H9 (cell line): ENCODE results near the gene MRTFB. TPM values are rescaled to one million over a fixed set of nuclear protein-coding genes. Genes with fewer than 3 reads are reported as not detected.

Experiments used
- DNase-seq: peaks from one replicate; pipeline ENCODE4 v3.0.0-alpha.2; 2017
- H2AFZ ChIP-seq: one replicate; pipeline ENCODE4 v1.6.1; 2013; ENCODE audit warnings: mild to moderate bottlenecking, low read length, control low read depth, moderate library complexity
- H2AK5ac ChIP-seq: 2 replicates; pipeline ENCODE4 v1.6.1; 2013; ENCODE audit warnings: low read length, control low read depth, mixed read lengths; ENCODE audit not compliant: insufficient read length
- H2BK120ac ChIP-seq: one replicate; pipeline ENCODE4 v1.6.1; 2013; ENCODE audit warnings: low read depth, mild to moderate bottlenecking, low read length, control low read depth, inconsistent platforms; ENCODE audit not compliant: poor library complexity, severe bottlenecking
- H2BK12ac ChIP-seq: 2 replicates; pipeline ENCODE4 v1.6.1; 2013; ENCODE audit warnings: low read length, control low read depth, mixed read lengths, low read depth; ENCODE audit not compliant: insufficient read length
- H2BK15ac ChIP-seq: 2 replicates; pipeline ENCODE4 v1.6.1; 2013; ENCODE audit warnings: low read depth, low read length, control low read depth
- H2BK20ac ChIP-seq: one replicate; pipeline ENCODE4 v1.6.1; 2013; ENCODE audit warnings: low read depth, mild to moderate bottlenecking, low read length, control low read depth, inconsistent platforms; ENCODE audit not compliant: poor library complexity, severe bottlenecking
- H2BK5ac ChIP-seq: 2 replicates; pipeline ENCODE4 v1.6.1; 2013; ENCODE audit warnings: low read length, control low read depth, mixed read lengths; ENCODE audit not compliant: insufficient read length
- H3K14ac ChIP-seq: 2 replicates; pipeline ENCODE4 v1.6.1; 2013; ENCODE audit warnings: low read length, control low read depth; ENCODE audit not compliant: insufficient read depth
- H3K18ac ChIP-seq: 2 replicates; pipeline ENCODE4 v1.6.1; 2013; ENCODE audit warnings: low read depth, mild to moderate bottlenecking, mixed read lengths, low read length, control low read depth; ENCODE audit not compliant: insufficient read length
- H3K23ac ChIP-seq: 2 replicates; pipeline ENCODE4 v1.6.1; 2013; ENCODE audit warnings: low read length, control low read depth, mixed read lengths, low read depth; ENCODE audit not compliant: insufficient read length
- H3K23me2 ChIP-seq: 2 replicates; pipeline ENCODE4 v1.6.1; 2013; ENCODE audit warnings: low read depth, mild to moderate bottlenecking, mixed read lengths, low read length, control low read depth; ENCODE audit not compliant: insufficient read length, poor library complexity, severe bottlenecking
- H3K27ac ChIP-seq: 2 replicates; pipeline ENCODE4 v1.5.1; 2013; ENCODE audit warnings: low read length, control low read depth, mixed read lengths, low read depth; ENCODE audit not compliant: insufficient read length
- H3K27me3 ChIP-seq: 2 replicates; pipeline ENCODE4 v1.6.1; 2013; ENCODE audit warnings: low read length, control low read depth, inconsistent platforms; ENCODE audit not compliant: insufficient read depth
- H3K4ac ChIP-seq: 2 replicates; pipeline ENCODE4 v1.6.1; 2013; ENCODE audit warnings: low read depth, mild to moderate bottlenecking, control low read depth, inconsistent platforms, low read length, moderate library complexity
- H3K4me1 ChIP-seq: 2 replicates; pipeline ENCODE4 v1.6.1; 2013; ENCODE audit warnings: low read length, control low read depth, inconsistent platforms; ENCODE audit not compliant: insufficient read depth
- H3K4me2 ChIP-seq: 2 replicates; pipeline ENCODE4 v1.6.1; 2013; ENCODE audit warnings: low read length, control low read depth, mixed read lengths; ENCODE audit not compliant: insufficient read length, insufficient read depth
- H3K56ac ChIP-seq: 2 replicates; pipeline ENCODE4 v1.6.1; 2013; ENCODE audit warnings: low read depth, mild to moderate bottlenecking, mixed read lengths, low read length, control low read depth; ENCODE audit not compliant: insufficient read length
- H3K79me1 ChIP-seq: 2 replicates; pipeline ENCODE4 v1.6.1; 2013; ENCODE audit warnings: low read depth, mild to moderate bottlenecking, moderate library complexity, low read length, control low read depth, inconsistent platforms; ENCODE audit not compliant: insufficient read depth, poor library complexity, severe bottlenecking
- H3K79me2 ChIP-seq: 2 replicates; pipeline ENCODE4 v1.6.1; 2013; ENCODE audit warnings: low read length, control low read depth, inconsistent platforms; ENCODE audit not compliant: insufficient read depth
- H3K9ac ChIP-seq: 2 replicates; pipeline ENCODE4 v1.6.1; 2013; ENCODE audit warnings: low read length, control low read depth, mixed read lengths; ENCODE audit not compliant: insufficient read length; ENCODE audit errors: extremely low read depth
- H3K9me3 ChIP-seq: one replicate; pipeline ENCODE4 v1.6.1; 2013; ENCODE audit warnings: low read depth, low read length, inconsistent platforms; ENCODE audit not compliant: control insufficient read depth
- H3T11ph ChIP-seq: one replicate; pipeline ENCODE4 v1.6.1; 2013; ENCODE audit warnings: mild to moderate bottlenecking, low read length, control low read depth, inconsistent platforms
- H4K20me1 ChIP-seq: one replicate; pipeline ENCODE4 v1.6.1; 2013; ENCODE audit not compliant: control insufficient read depth, insufficient read length, insufficient read depth
- H4K5ac ChIP-seq: 2 replicates; pipeline ENCODE4 v1.6.1; 2013; ENCODE audit warnings: low read depth, mild to moderate bottlenecking, mixed read lengths, low read length, control low read depth; ENCODE audit not compliant: insufficient read length
- H4K8ac ChIP-seq: replicated peaks from 2 replicates; pipeline ENCODE4 v1.6.1; 2013; ENCODE audit warnings: low read length, control low read depth, mixed read lengths, low read depth; ENCODE audit not compliant: insufficient read length
- H4K91ac ChIP-seq: 2 replicates; pipeline ENCODE4 v1.6.1; 2013; ENCODE audit warnings: low read depth, mild to moderate bottlenecking, moderate library complexity, mixed read lengths, low read length, control low read depth; ENCODE audit not compliant: insufficient read length
- H3K27ac Mint-ChIP-seq, 3 experiments: 2 replicates in 2 of 3; 3 replicates in 1 of 3; pipeline ENCODE4 v1.8.0; 2020 to 2021; ENCODE audit warnings: mixed read lengths in 3 of 3, mild to moderate bottlenecking in 1 of 3, moderate library complexity in 1 of 3
- H3K27me3 Mint-ChIP-seq: 2 replicates; pipeline ENCODE4 v1.8.0; 2021; ENCODE audit warnings: low read depth, mild to moderate bottlenecking, moderate library complexity, mixed read lengths
- H3K36me3 Mint-ChIP-seq, 3 experiments: 2 replicates in 2 of 3; 3 replicates in 1 of 3; pipeline ENCODE4 v1.8.0; 2020 to 2021; ENCODE audit warnings: low read depth in 3 of 3, mixed read lengths in 3 of 3; ENCODE audit not compliant: insufficient read depth in 1 of 3
- H3K4me1 Mint-ChIP-seq, 2 experiments: 2 replicates each; pipeline ENCODE4 v1.8.0; 2020; ENCODE audit warnings: mixed read lengths in 2 of 2
- H3K4me3 Mint-ChIP-seq, 2 experiments: 2 replicates in 1 of 2; 3 replicates in 1 of 2; pipeline ENCODE4 v1.8.0; 2020 to 2021; ENCODE audit warnings: mild to moderate bottlenecking in 2 of 2, mixed read lengths in 2 of 2, moderate library complexity in 1 of 2
- H3K9me3 Mint-ChIP-seq, 2 experiments: 2 replicates in 1 of 2; 3 replicates in 1 of 2; pipeline ENCODE4 v1.8.0; 2020; ENCODE audit warnings: mild to moderate bottlenecking in 2 of 2, mixed read lengths in 2 of 2, moderate library complexity in 1 of 2
- WGBS: extraction: QIAGEN DNeasy Blood & Tissue Kit; methylation state at CpG from one replicate; pipeline ENCODE4 v1.1.7; 2013; ENCODE audit warnings: missing lambda C conversion rate, low lambda C conversion rate, mixed read lengths; ENCODE audit not compliant: insufficient read length; ENCODE audit errors: extremely low coverage; 5-methylcytosine and 5-hydroxymethylcytosine counted together
- total RNA-seq: library from RNA; stranded (reverse); gene quantifications from 2 replicates; pipeline ENCODE4 v1.2.1, GENCODE V29; 2021
- TF ChIP-seq, protein P1 (sequence below): fragments of 200-600 bp; sonication (generic); conservative IDR thresholded peaks from 3 replicates; pipeline ENCODE4 v1.8.0; 2021; ENCODE audit warnings: antibody characterized with exemption, mild to moderate bottlenecking

Gene MRTFB
- total RNA-seq, 1 experiment from 2014 or later, result 29.9 TPM

DNA sequence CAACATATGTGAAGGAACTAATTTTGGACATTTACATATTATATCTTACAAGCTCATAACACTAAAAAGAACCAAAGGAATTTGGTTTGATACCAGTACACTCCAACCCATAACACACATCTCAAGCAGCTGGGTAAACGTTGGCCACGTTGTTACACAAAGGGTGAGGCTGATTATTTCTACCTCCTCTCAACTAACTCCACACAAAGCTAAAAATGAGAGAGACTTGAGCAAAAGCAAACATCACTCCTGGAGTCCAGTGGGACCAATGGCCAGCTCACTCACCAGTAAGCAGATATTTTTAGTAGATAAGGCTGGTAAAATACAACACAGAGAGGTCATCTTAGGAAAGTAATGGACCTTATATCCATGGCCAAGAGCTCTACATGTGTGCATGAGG, 207.6 kb downstream of the MRTFB start:
- Histone ChIP-seq H3K27me3 (no peaks in the 10 kb centered on the region), H2AFZ (no peak overlapping the region), H3K18ac (no peak overlapping the region), H3K14ac (no peak overlapping the region), H3K9ac (no peak overlapping the region), H2BK120ac (no peak overlapping the region), H4K8ac (no peak overlapping the region), H3K9me3 (no peaks in the 10 kb centered on the region), H2BK20ac (no peak overlapping the region), H4K5ac (no peak overlapping the region), H3K56ac (no peak overlapping the region), H3K23me2 (no peaks in the 10 kb centered on the region), H3K4me1 (peaks cover 4% of the 10 kb centered on the region; the same call in 1 of the 2 replicates), H2BK15ac (no peak overlapping the region), H3K4me2 (no peak overlapping the region), H3K23ac (no peak overlapping the region), H4K20me1 (no peaks in the 10 kb centered on the region), H4K91ac (no peak overlapping the region), H3T11ph (no peak overlapping the region), H2BK12ac (no peak overlapping the region), H3K79me2 (no peaks in the 10 kb centered on the region), H3K79me1 (no peaks in the 10 kb centered on the region), H2BK5ac (no peak overlapping the region), H3K4ac (no peak overlapping the region), H2AK5ac (no peak overlapping the region), H3K27ac (no peak overlapping the region)
- Mint-ChIP-seq H3K27me3 (no peaks in the 10 kb centered on the region; the same call in 1 of the 2 replicates), H3K27ac (no peak overlapping the region; a peak in 1 of 7 replicates), H3K36me3 (peaks cover 0 to 4% (median 0%) of the 10 kb centered on the region in 3 experiments; a peak in 2 of 7 replicates), H3K9me3 (peaks cover 4 to 7% of the 10 kb centered on the region in 2 experiments; a peak in 4 of 5 replicates), H3K4me3 (no peak overlapping the region), H3K4me1 (peaks cover 30 to 31% of the 10 kb centered on the region in 2 experiments)
- TF ChIP-seq, protein P1, sequence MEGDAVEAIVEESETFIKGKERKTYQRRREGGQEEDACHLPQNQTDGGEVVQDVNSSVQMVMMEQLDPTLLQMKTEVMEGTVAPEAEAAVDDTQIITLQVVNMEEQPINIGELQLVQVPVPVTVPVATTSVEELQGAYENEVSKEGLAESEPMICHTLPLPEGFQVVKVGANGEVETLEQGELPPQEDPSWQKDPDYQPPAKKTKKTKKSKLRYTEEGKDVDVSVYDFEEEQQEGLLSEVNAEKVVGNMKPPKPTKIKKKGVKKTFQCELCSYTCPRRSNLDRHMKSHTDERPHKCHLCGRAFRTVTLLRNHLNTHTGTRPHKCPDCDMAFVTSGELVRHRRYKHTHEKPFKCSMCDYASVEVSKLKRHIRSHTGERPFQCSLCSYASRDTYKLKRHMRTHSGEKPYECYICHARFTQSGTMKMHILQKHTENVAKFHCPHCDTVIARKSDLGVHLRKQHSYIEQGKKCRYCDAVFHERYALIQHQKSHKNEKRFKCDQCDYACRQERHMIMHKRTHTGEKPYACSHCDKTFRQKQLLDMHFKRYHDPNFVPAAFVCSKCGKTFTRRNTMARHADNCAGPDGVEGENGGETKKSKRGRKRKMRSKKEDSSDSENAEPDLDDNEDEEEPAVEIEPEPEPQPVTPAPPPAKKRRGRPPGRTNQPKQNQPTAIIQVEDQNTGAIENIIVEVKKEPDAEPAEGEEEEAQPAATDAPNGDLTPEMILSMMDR, result no peak
- no CpG with 5 or more reads among the region's 2 CpGs for WGBS
- no peak for DNase-seq
